GM12878 (cell line): ENCODE data around the gene CLEC17A.

ENCODE experiments used
- ATF7 ChIP-seq: fragments of 450-650 bp; IDR thresholded peaks from 2 replicates; pipeline ENCODE4 v1.6.1; 2016; ENCODE audit warnings: low read depth, mild to moderate bottlenecking
- CBX5 ChIP-seq: sonication (generic); IDR thresholded peaks from 2 replicates; pipeline ENCODE4 v1.6.1; 2016; ENCODE audit warnings: low read depth, moderate library complexity, mild to moderate bottlenecking, inconsistent platforms
- CTCF ChIP-seq, 3 experiments: IDR thresholded peaks in 2 of 3; conservative IDR thresholded peaks in 1 of 3; 2 replicates each; pipeline ENCODE4 v1.5.1; 2011; ENCODE audit warnings: low read depth in 3 of 3, low read length in 3 of 3, mild to moderate bottlenecking in 3 of 3, control low read depth in 2 of 3, moderate library complexity in 2 of 3, inconsistent platforms in 1 of 3, mixed read lengths in 1 of 3; ENCODE audit not compliant: control insufficient read depth in 2 of 3, insufficient read depth in 1 of 3; ENCODE audit errors: extremely low read depth in 1 of 3
- MEF2A ChIP-seq: IDR thresholded peaks from 2 replicates; pipeline ENCODE4 v1.6.1; 2011; ENCODE audit warnings: low read depth, mild to moderate bottlenecking, low read length, moderate library complexity; ENCODE audit not compliant: insufficient read depth
- PBX3 ChIP-seq: IDR thresholded peaks from 2 replicates; pipeline ENCODE4 v1.6.1; 2011; ENCODE audit warnings: mild to moderate bottlenecking, low read depth, low read length, moderate library complexity; ENCODE audit not compliant: insufficient replicate concordance
- POLR2A ChIP-seq: IDR thresholded peaks from 2 replicates; pipeline ENCODE4 v1.6.1; 2011; ENCODE audit warnings: low read depth, mild to moderate bottlenecking, low read length
- POU2F2 ChIP-seq: IDR thresholded peaks from 3 replicates; pipeline ENCODE4 v1.6.1; 2011; ENCODE audit warnings: low read depth, mild to moderate bottlenecking, low read length, borderline replicate concordance
- REST ChIP-seq: IDR thresholded peaks from 2 replicates; pipeline ENCODE4 v1.6.1; 2012; ENCODE audit warnings: mild to moderate bottlenecking, low read depth, low read length
- SREBF1 ChIP-seq: IDR thresholded peaks from 2 replicates; pipeline ENCODE4 v1.6.1; 2012; ENCODE audit warnings: mild to moderate bottlenecking, low read length
- TCF12 ChIP-seq: IDR thresholded peaks from 2 replicates; pipeline ENCODE4 v1.6.1; 2011; ENCODE audit warnings: low read depth, mild to moderate bottlenecking, low read length
- USF1 ChIP-seq: IDR thresholded peaks from 2 replicates; pipeline ENCODE4 v1.6.1; 2011; ENCODE audit warnings: borderline replicate concordance, low read depth, mild to moderate bottlenecking, moderate library complexity, mixed read lengths, low read length; ENCODE audit not compliant: insufficient read depth; ENCODE audit errors: extremely low read length
- ZNF274 ChIP-seq: IDR thresholded peaks from one replicate; pipeline ENCODE4 v1.8.0; 2011; ENCODE audit not compliant: insufficient read length, insufficient read depth

- no peak for TF ChIP-seq ZNF274
- TF ChIP-seq SREBF1, result no peak
- TF ChIP-seq POU2F2, result no peak
- no peak for TF ChIP-seq PBX3
- TF ChIP-seq CTCF (IDR thresholded peaks at IDR 0.05 in 2 of 3, conservative IDR thresholded peaks at IDR 0.05 in 1 of 3; ENCODE audit: control insufficient read depth in 2 of 3, extremely low read depth in 1 of 3, insufficient read depth in 1 of 3, low read depth in 3 of 3, low read length in 3 of 3), result no peak
- TF ChIP-seq ATF7, result no peak
- no peak for TF ChIP-seq USF1
- no peak for TF ChIP-seq MEF2A
- TF ChIP-seq CBX5, result no peak
- TF ChIP-seq POLR2A, result no peak
- TF ChIP-seq REST, result no peak
- no peak for TF ChIP-seq TCF12
These were observed 32.6 kb upstream of the CLEC17A start for GRCh38 chr19:14550201-14550754.
